Endothelial cell (in vitro differentiated cells): ENCODE results near the gene RBPMS2. TPM values are rescaled to one million over a fixed set of nuclear protein-coding genes. Genes with fewer than 3 reads are reported as not detected.

Source experiments
- DNase-seq: peaks from one replicate; pipeline ENCODE4 v3.0.0; 2021; ENCODE audit warnings: low spot score
- H3K27ac Mint-ChIP-seq: one replicate; pipeline ENCODE4 v1.8.0; 2021; ENCODE audit warnings: mixed read lengths, inconsistent platforms; ENCODE audit not compliant: unreplicated experiment
- H3K27me3 Mint-ChIP-seq: one replicate; pipeline ENCODE4 v1.8.0; 2021; ENCODE audit warnings: mild to moderate bottlenecking, moderate library complexity, mixed read lengths, inconsistent platforms; ENCODE audit not compliant: unreplicated experiment
- H3K36me3 Mint-ChIP-seq: one replicate; pipeline ENCODE4 v1.8.0; 2021; ENCODE audit warnings: mild to moderate bottlenecking, low read depth, mixed read lengths, inconsistent platforms; ENCODE audit not compliant: unreplicated experiment
- H3K4me1 Mint-ChIP-seq: one replicate; pipeline ENCODE4 v1.8.0; 2021; ENCODE audit warnings: mild to moderate bottlenecking, mixed read lengths, inconsistent platforms; ENCODE audit not compliant: unreplicated experiment
- H3K4me3 Mint-ChIP-seq: one replicate; pipeline ENCODE4 v1.8.0; 2021; ENCODE audit warnings: mild to moderate bottlenecking, mixed read lengths, inconsistent platforms; ENCODE audit not compliant: unreplicated experiment
- H3K9me3 Mint-ChIP-seq: one replicate; pipeline ENCODE4 v1.8.0; 2021; ENCODE audit warnings: mixed read lengths, inconsistent platforms; ENCODE audit not compliant: unreplicated experiment
- CTCF ChIP-seq: fragments of 200-600 bp; sonication (generic); IDR thresholded peaks from one replicate; pipeline ENCODE4 v1.5.0; 2021; ENCODE audit warnings: antibody characterized with exemption; ENCODE audit not compliant: unreplicated experiment
- total RNA-seq: library from RNA; stranded (reverse); fragmentation: NEBNext Ultra II Directional; extraction: Animal tissue kit (Norgen Biotek cat#: 25700); gene quantifications from one replicate; pipeline ENCODE4 v1.2.1, GENCODE V29; 2021; ENCODE audit not compliant: unreplicated experiment

Gene RBPMS2
- total RNA-seq, 1 donor from 2014 or later: 24.0 TPM

- Mint-ChIP-seq H3K27me3 (peaks cover 15% of the 10 kb centered on the region), H3K36me3 (peaks cover 8% of the 10 kb centered on the region), H3K9me3 (no peaks in the 10 kb centered on the region), H3K4me1 (peaks cover 57% of the 10 kb centered on the region), H3K4me3 (peak overlapping the region; percentile 98), H3K27ac (peak overlapping the region; percentile 90)
- no peak for TF ChIP-seq CTCF
- no peak for DNase-seq
Observed at GRCh38 chr15:64701051-64701450, 74.3 kb downstream of the RBPMS2 start.

GRCh38 chr15:64699751-64700388, 75.5 kb downstream of the RBPMS2 start:
- peaks cover 63% of the 10 kb centered on the region for H3K4me1 Mint-ChIP-seq
- H3K36me3 Mint-ChIP-seq: peaks cover 8% of the 10 kb centered on the region
- peak; percentile 57 for DNase-seq
- TF ChIP-seq CTCF: no peak
- peak overlapping the region; percentile 90 for H3K27ac Mint-ChIP-seq
- no peaks in the 10 kb centered on the region for H3K9me3 Mint-ChIP-seq
- H3K27me3 Mint-ChIP-seq: peaks cover 15% of the 10 kb centered on the region
- peak overlapping the region; percentile 98 for H3K4me3 Mint-ChIP-seq

GRCh38 chr15:64698823-64699222, 76.6 kb downstream of the RBPMS2 start:
- H3K4me1 Mint-ChIP-seq: peaks cover 66% of the 10 kb centered on the region
- no peak for DNase-seq
- no peak for TF ChIP-seq CTCF
- peaks cover 14% of the 10 kb centered on the region for H3K27me3 Mint-ChIP-seq
- H3K36me3 Mint-ChIP-seq: peaks cover 8% of the 10 kb centered on the region
- peak overlapping the region; percentile 90 for H3K27ac Mint-ChIP-seq
- no peaks in the 10 kb centered on the region for H3K9me3 Mint-ChIP-seq
- H3K4me3 Mint-ChIP-seq: peak overlapping the region; percentile 98

GRCh38 chr15:64697911-64698369, 77.4 kb downstream of the RBPMS2 start:
- Mint-ChIP-seq H3K4me3 (no peak overlapping the region), H3K4me1 (peaks cover 67% of the 10 kb centered on the region), H3K36me3 (peaks cover 6% of the 10 kb centered on the region), H3K27ac (no peak overlapping the region), H3K27me3 (peaks cover 13% of the 10 kb centered on the region), H3K9me3 (no peaks in the 10 kb centered on the region)
- DNase-seq: no peak
- TF ChIP-seq CTCF: no peak

- no peak for TF ChIP-seq CTCF
- Mint-ChIP-seq H3K4me1 (peaks cover 61% of the 10 kb centered on the region), H3K9me3 (no peaks in the 10 kb centered on the region), H3K36me3 (peaks cover 8% of the 10 kb centered on the region), H3K4me3 (no peak overlapping the region), H3K27me3 (peaks cover 11% of the 10 kb centered on the region), H3K27ac (no peak overlapping the region)
- no peak for DNase-seq
Observed at GRCh38 chr15:64696481-64696880, 78.9 kb downstream of the RBPMS2 start.
